Adrenal gland (tissue), 5 donors: Measurements from ENCODE around the gene SDCCAG8.

Experiments used
- CTCF ChIP-seq, 6 experiments: fragments of 450-650 bp in 4 of 6; fragments of 200-600 bp in 2 of 6; sonication (generic) in 1 of 6; IDR thresholded peaks; 1 replicate in 5 of 6; 2 replicates in 1 of 6; pipeline versions ENCODE4 v1.5.1 to v1.8.0; 2016 to 2021; ENCODE audit warnings: antibody characterized with exemption in 6 of 6, mild to moderate bottlenecking in 2 of 6, moderate library complexity in 1 of 6
- POLR2A ChIP-seq, 2 donors: fragments of 450-650 bp; IDR thresholded peaks; one replicate each; pipeline ENCODE4 v1.6.1; 2017; ENCODE audit warnings: antibody characterized with exemption in 2 of 2, mild to moderate bottlenecking in 2 of 2, moderate library complexity in 1 of 2
- donor health status: DM: no; HTN: no; CAD: no.

GRCh38 chr1:243311809-243312208 lies 56.0 kb downstream of the SDCCAG8 start:
- no peak for TF ChIP-seq CTCF (IDR thresholded peaks at IDR 0.05)
- no peak for TF ChIP-seq POLR2A (IDR thresholded peaks at IDR 0.05)
